ENCODE measurements around the gene RAB3IP. TPM values are rescaled to one million over a fixed set of nuclear protein-coding genes. Genes with fewer than 3 reads are reported as not detected.
A peak's percentile ranks its signal among the peaks of the same experiment; 100 is the strongest.
"Not testable (repeated sequence)": the region's sequence is repeated elsewhere in the genome, so short reads cannot be mapped to it uniquely, and the experiment has no call there.

Gene RAB3IP
- total RNA-seq, 1 experiment from 2014 or later, result 82.5 TPM

GRCh38 chr12:69783365-69783764 lies 44.7 kb downstream of the RAB3IP start:
- Mint-ChIP-seq H3K4me3 (ENCODE audit: unreplicated experiment) (no peak overlapping the region), H3K4me1 (ENCODE audit: low read depth, unreplicated experiment) (peaks cover 6% of the 10 kb centered on the region), H3K36me3 (ENCODE audit: insufficient read depth, unreplicated experiment) (peaks cover 34% of the 10 kb centered on the region), H3K27me3 (ENCODE audit: insufficient read depth, unreplicated experiment) (no peaks in the 10 kb centered on the region), H3K27ac (ENCODE audit: unreplicated experiment) (peak overlapping the region; percentile 19), H3K9me3 (ENCODE audit: unreplicated experiment) (peaks cover 26% of the 10 kb centered on the region)
- no peak overlapping the region for H3K4me3 ChIP-seq (ENCODE audit: low read depth, low read length)
- intact Hi-C loops (cut with micrococcal nuclease; ENCODE audit: unreplicated experiment), result no loop called here
- POLR2A ChIA-PET, result no interaction called here
- no peaks in the 10 kb centered on the region for H3K27me3 ChIP-seq (replicated peaks; ENCODE audit: control insufficient read depth, insufficient read depth, low read length)
- no peak for DNase-seq
- H3K36me3 ChIP-seq (ENCODE audit: control insufficient read depth, insufficient read depth, low read length), result no peaks in the 10 kb centered on the region
- TF ChIP-seq CTCF (IDR thresholded peaks at IDR 0.05; ENCODE audit: insufficient read depth in 1 of 2, low read depth in 1 of 2, low read length in 1 of 2, severe bottlenecking in 1 of 2, unreplicated experiment in 1 of 2), result no peak
- H3K4me1 ChIP-seq, result no peaks in the 10 kb centered on the region
- CTCF ChIA-PET, result no interaction called here
- H3K9me3 ChIP-seq, result no peaks in the 10 kb centered on the region
- BruUV-seq (replicated peaks), result no TSS peak

- H3K36me3 Mint-ChIP-seq (ENCODE audit: insufficient read depth, unreplicated experiment), result peaks cover 38% of the 10 kb centered on the region
- H3K4me1 Mint-ChIP-seq (ENCODE audit: low read depth, unreplicated experiment), result no peaks in the 10 kb centered on the region
- Histone ChIP-seq H3K36me3 (ENCODE audit: control insufficient read depth, insufficient read depth, low read length) (no peaks in the 10 kb centered on the region), H3K4me3 (ENCODE audit: low read depth, low read length) (no peak overlapping the region), H3K9me3 (0 out of 2 replicates have a peak, but pooled peaks cover 9% of the 10 kb centered on the region), H3K4me1 (no peaks in the 10 kb centered on the region), H3K27me3 (replicated peaks; ENCODE audit: control insufficient read depth, insufficient read depth, low read length) (no peaks in the 10 kb centered on the region)
- H3K4me3 Mint-ChIP-seq (ENCODE audit: unreplicated experiment), result no peak overlapping the region
- no peak overlapping the region for H3K27ac Mint-ChIP-seq (ENCODE audit: unreplicated experiment)
- no peak for TF ChIP-seq CTCF (IDR thresholded peaks at IDR 0.05; ENCODE audit: insufficient read depth in 1 of 2, low read depth in 1 of 2, low read length in 1 of 2, severe bottlenecking in 1 of 2, unreplicated experiment in 1 of 2)
- intact Hi-C loops (cut with micrococcal nuclease; ENCODE audit: unreplicated experiment), result no loop called here
- DNase-seq, result no peak
- no TSS peak for BruUV-seq (replicated peaks)
- POLR2A ChIA-PET, result no interaction called here
- CTCF ChIA-PET, result no interaction called here
- H3K27me3 Mint-ChIP-seq (ENCODE audit: insufficient read depth, unreplicated experiment), result no peaks in the 10 kb centered on the region
- peaks cover 41% of the 10 kb centered on the region for H3K9me3 Mint-ChIP-seq (ENCODE audit: unreplicated experiment)
Observed at GRCh38 chr12:69789351-69789750, 50.7 kb downstream of the RAB3IP start.

- peaks cover 41% of the 10 kb centered on the region for H3K9me3 Mint-ChIP-seq (ENCODE audit: unreplicated experiment)
- no peaks in the 10 kb centered on the region for H3K27me3 ChIP-seq (replicated peaks; ENCODE audit: control insufficient read depth, insufficient read depth, low read length)
- intact Hi-C loops (cut with micrococcal nuclease; ENCODE audit: unreplicated experiment), result no loop called here
- ChIA-PET CTCF (no interaction called here), POLR2A (no interaction called here)
- no peaks in the 10 kb centered on the region for H3K4me1 ChIP-seq
- H3K9me3 ChIP-seq, result 0 out of 2 replicates have a peak, but pooled peaks cover 9% of the 10 kb centered on the region
- H3K4me1 Mint-ChIP-seq (ENCODE audit: low read depth, unreplicated experiment), result no peaks in the 10 kb centered on the region
- H3K36me3 ChIP-seq (ENCODE audit: control insufficient read depth, insufficient read depth, low read length), result no peaks in the 10 kb centered on the region
- H3K4me3 ChIP-seq (ENCODE audit: low read depth, low read length), result no peak overlapping the region
- peaks cover 44% of the 10 kb centered on the region for H3K36me3 Mint-ChIP-seq (ENCODE audit: insufficient read depth, unreplicated experiment)
- BruUV-seq (replicated peaks), result no TSS peak
- TF ChIP-seq CTCF (IDR thresholded peaks at IDR 0.05; ENCODE audit: insufficient read depth in 1 of 2, low read depth in 1 of 2, low read length in 1 of 2, severe bottlenecking in 1 of 2, unreplicated experiment in 1 of 2), result no peak
- no peak overlapping the region for H3K4me3 Mint-ChIP-seq (ENCODE audit: unreplicated experiment)
- DNase-seq, result no peak
- no peaks in the 10 kb centered on the region for H3K27me3 Mint-ChIP-seq (ENCODE audit: insufficient read depth, unreplicated experiment)
- H3K27ac Mint-ChIP-seq (ENCODE audit: unreplicated experiment), result no peak overlapping the region
Observed at GRCh38 chr12:69792533-69792932, 53.9 kb downstream of the RAB3IP start.

GRCh38 chr12:69807101-69807897 lies 68.6 kb downstream of the RAB3IP start:
- H3K27me3 Mint-ChIP-seq (ENCODE audit: insufficient read depth, unreplicated experiment); H3K27me3 ChIP-seq (replicated peaks; ENCODE audit: control insufficient read depth, insufficient read depth, low read length); H3K4me3 ChIP-seq (ENCODE audit: low read depth, low read length); POLR2A ChIA-PET; DNase-seq; CTCF ChIA-PET; H3K9me3 ChIP-seq; H3K27ac Mint-ChIP-seq (ENCODE audit: unreplicated experiment); H3K4me1 Mint-ChIP-seq (ENCODE audit: low read depth, unreplicated experiment); H3K4me1 ChIP-seq; H3K36me3 ChIP-seq (ENCODE audit: control insufficient read depth, insufficient read depth, low read length); intact Hi-C loops (cut with micrococcal nuclease; ENCODE audit: unreplicated experiment); BruUV-seq (replicated peaks); H3K4me3 Mint-ChIP-seq (ENCODE audit: unreplicated experiment): not testable (repeated sequence)
- peaks cover 30% of the 10 kb centered on the region for H3K9me3 Mint-ChIP-seq (ENCODE audit: unreplicated experiment)
- peaks cover 41% of the 10 kb centered on the region for H3K36me3 Mint-ChIP-seq (ENCODE audit: insufficient read depth, unreplicated experiment)

All from Caco-2 (cell line).